ENCODE results near the gene ESD.
"Not testable (repeated sequence)": the region's sequence is repeated elsewhere in the genome, so short reads cannot be mapped to it uniquely, and the experiment has no call there.

Gene ESD

GRCh38 chr13:46796515-46797474 lies at the start of gene ESD:
ESD (minus strand) TSS chr13:46797161; CDS start chr13:46791413, 5,748 bp downstream.
- DNase-seq (ENCODE audit: low read depth), result peak; percentile 87

- DNase-seq (ENCODE audit: low read depth), result no peak
Observed at GRCh38 chr13:46846726-46847125, 49.8 kb upstream of the ESD start.

GRCh38 chr13:46845146-46845545 lies 48.2 kb upstream of the ESD start:
- DNase-seq (ENCODE audit: low read depth), result no peak

- no peak for DNase-seq (ENCODE audit: low read depth)
Observed at GRCh38 chr13:46844431-46844830, 47.5 kb upstream of the ESD start.

- DNase-seq (ENCODE audit: low read depth), result no peak
Observed at GRCh38 chr13:46839399-46839798, 42.4 kb upstream of the ESD start.

- no peak for DNase-seq (ENCODE audit: low read depth)
Observed at GRCh38 chr13:46834657-46835056, 37.7 kb upstream of the ESD start.

- DNase-seq (ENCODE audit: low read depth), result peak; percentile 23
Observed at GRCh38 chr13:46831588-46832194, 34.7 kb upstream of the ESD start.

- no peak for DNase-seq (ENCODE audit: low read depth)
Observed at GRCh38 chr13:46830405-46831005, 33.5 kb upstream of the ESD start.

- DNase-seq (ENCODE audit: low read depth), result no peak
Observed at GRCh38 chr13:46822551-46822950, 25.6 kb upstream of the ESD start.

- no peak for DNase-seq (ENCODE audit: low read depth)
Observed at GRCh38 chr13:46817838-46818476, 21.0 kb upstream of the ESD start.

GRCh38 chr13:46817095-46817494 lies 20.1 kb upstream of the ESD start:
- DNase-seq (ENCODE audit: low read depth), result no peak

- no peak for DNase-seq (ENCODE audit: low read depth)
Observed at GRCh38 chr13:46816371-46816770, 19.4 kb upstream of the ESD start.

- DNase-seq (ENCODE audit: low read depth), result no peak
Observed at GRCh38 chr13:46812301-46812797, 15.4 kb upstream of the ESD start.

GRCh38 chr13:46810440-46810839 lies 13.5 kb upstream of the ESD start:
- no peak for DNase-seq (ENCODE audit: low read depth)

- DNase-seq (ENCODE audit: low read depth), result not testable (repeated sequence)
Observed at GRCh38 chr13:46804921-46805320, 8.0 kb upstream of the ESD start.

- peak; percentile 46 for DNase-seq (ENCODE audit: low read depth)
Observed at GRCh38 chr13:46804391-46804815, 7.4 kb upstream of the ESD start.

- no peak for DNase-seq (ENCODE audit: low read depth)
Observed at GRCh38 chr13:46803586-46803985, 6.6 kb upstream of the ESD start.

- no peak for DNase-seq (ENCODE audit: low read depth)
Observed at GRCh38 chr13:46801858-46802257, 4.9 kb upstream of the ESD start.

GRCh38 chr13:46799139-46799538 lies 2.2 kb upstream of the ESD start:
- no peak for DNase-seq (ENCODE audit: low read depth)

GRCh38 chr13:46797501-46798237 lies 708 bp upstream of the ESD start:
- DNase-seq (ENCODE audit: low read depth), result peak; percentile 8

GRCh38 chr13:46796129-46796514 lies 839 bp downstream of the ESD start:
- no peak for DNase-seq (ENCODE audit: low read depth)

- no peak for DNase-seq (ENCODE audit: low read depth)
Observed at GRCh38 chr13:46795321-46795720, 1.6 kb downstream of the ESD start.

All from fibroblast of the conjunctiva (primary cell).